Effector CD8-positive, alpha-beta T cell (primary cell): ENCODE results near the gene RPS19BP1.

Source experiments
- DNase-seq: peaks from one replicate; lab custom pipeline; 2025; lab: John Stamatoyannopoulos, UW

Gene RPS19BP1

GRCh38 chr22:39559456-39560105, 27.0 kb upstream of the RPS19BP1 start:
- DNase-seq: no peak

- no peak for DNase-seq
Measured at GRCh38 chr22:39558950-39559349, 26.4 kb upstream of the RPS19BP1 start.

- DNase-seq: no peak
Measured at GRCh38 chr22:39558254-39558727, 25.7 kb upstream of the RPS19BP1 start.

- no peak for DNase-seq
Measured at GRCh38 chr22:39556970-39557841, 24.7 kb upstream of the RPS19BP1 start.

- DNase-seq: no peak
Measured at GRCh38 chr22:39554151-39554550, 21.6 kb upstream of the RPS19BP1 start.

- no peak for DNase-seq
Measured at GRCh38 chr22:39553429-39553828, 20.9 kb upstream of the RPS19BP1 start.

GRCh38 chr22:39547587-39547947, 15.0 kb upstream of the RPS19BP1 start:
- no peak for DNase-seq

- no peak for DNase-seq
Measured at GRCh38 chr22:39546889-39547586, 14.5 kb upstream of the RPS19BP1 start.

- peak; percentile 41 for DNase-seq
Measured at GRCh38 chr22:39545386-39546365, 13.1 kb upstream of the RPS19BP1 start.

GRCh38 chr22:39543095-39543494, 10.5 kb upstream of the RPS19BP1 start:
- no peak for DNase-seq

- no peak for DNase-seq
Measured at GRCh38 chr22:39537975-39538374, 5.4 kb upstream of the RPS19BP1 start.

GRCh38 chr22:39536711-39537110, 4.2 kb upstream of the RPS19BP1 start:
- no peak for DNase-seq

- no peak for DNase-seq
Measured at GRCh38 chr22:39535831-39536449, 3.4 kb upstream of the RPS19BP1 start.

GRCh38 chr22:39535357-39535725, 2.8 kb upstream of the RPS19BP1 start:
- no peak for DNase-seq

GRCh38 chr22:39534591-39535356, 2.2 kb upstream of the RPS19BP1 start:
- peak; percentile 76 for DNase-seq

- DNase-seq: no peak
Measured at GRCh38 chr22:39534092-39534506, 1.6 kb upstream of the RPS19BP1 start.

GRCh38 chr22:39530692-39531331, 1.7 kb downstream of the RPS19BP1 start:
- no peak for DNase-seq

- DNase-seq: no peak
Measured at GRCh38 chr22:39530116-39530515, 2.4 kb downstream of the RPS19BP1 start.

GRCh38 chr22:39529487-39529851, 3.1 kb downstream of the RPS19BP1 start:
- DNase-seq: no peak
